Lower leg skin (tissue), 3 donors: Measurements from ENCODE around the gene ENTREP3.

ENCODE experiments used
- CTCF ChIP-seq, 3 donors: fragments of 450-650 bp; IDR thresholded peaks; one replicate each; pipeline ENCODE4 v1.5.1; 2016; ENCODE audit warnings: antibody characterized with exemption in 3 of 3, mild to moderate bottlenecking in 3 of 3, moderate library complexity in 2 of 3
- POLR2A ChIP-seq, 2 donors: fragments of 450-650 bp; IDR thresholded peaks; one replicate each; pipeline ENCODE4 v1.6.1; 2016 to 2017; ENCODE audit warnings: antibody characterized with exemption in 2 of 2, mild to moderate bottlenecking in 1 of 2, moderate library complexity in 1 of 2

GRCh38 chr1:155247667-155248553, 7.4 kb downstream of the ENTREP3 start:
- TF ChIP-seq CTCF (IDR thresholded peaks at IDR 0.05), result no peak
- TF ChIP-seq POLR2A (IDR thresholded peaks at IDR 0.05), result no peak
